HG03565 (cell line): ENCODE data around the gene SPR.

Source experiments
- ATAC-seq: cut with Tn5 transposase; IDR thresholded peaks from one replicate; pipeline ENCODE4 v1.9.1; 2021; ENCODE audit warnings: mild to moderate bottlenecking, moderate library complexity; ENCODE audit not compliant: unreplicated experiment

The SPR gene

DNA sequence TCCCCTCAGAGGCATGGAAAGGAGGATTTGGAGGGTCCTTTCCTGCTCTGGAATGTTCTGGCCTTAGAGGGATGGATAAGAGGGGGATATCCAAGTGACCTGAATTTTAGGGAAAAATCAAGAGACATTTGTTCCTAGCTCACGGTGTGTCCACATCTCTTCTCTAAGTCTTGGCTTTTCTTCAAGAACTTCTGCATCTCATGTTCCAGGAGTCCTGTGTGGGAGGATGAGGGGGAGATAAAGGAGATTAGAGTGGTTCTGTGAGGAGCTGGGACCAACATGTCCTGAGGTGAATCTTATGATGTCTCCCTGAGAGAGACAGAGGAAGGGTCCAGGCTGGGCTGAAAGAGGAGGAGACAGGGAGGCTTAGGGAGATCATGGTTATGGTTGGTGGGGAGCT is 41.8 kb downstream of the SPR start:
- no peak for ATAC-seq

DNA sequence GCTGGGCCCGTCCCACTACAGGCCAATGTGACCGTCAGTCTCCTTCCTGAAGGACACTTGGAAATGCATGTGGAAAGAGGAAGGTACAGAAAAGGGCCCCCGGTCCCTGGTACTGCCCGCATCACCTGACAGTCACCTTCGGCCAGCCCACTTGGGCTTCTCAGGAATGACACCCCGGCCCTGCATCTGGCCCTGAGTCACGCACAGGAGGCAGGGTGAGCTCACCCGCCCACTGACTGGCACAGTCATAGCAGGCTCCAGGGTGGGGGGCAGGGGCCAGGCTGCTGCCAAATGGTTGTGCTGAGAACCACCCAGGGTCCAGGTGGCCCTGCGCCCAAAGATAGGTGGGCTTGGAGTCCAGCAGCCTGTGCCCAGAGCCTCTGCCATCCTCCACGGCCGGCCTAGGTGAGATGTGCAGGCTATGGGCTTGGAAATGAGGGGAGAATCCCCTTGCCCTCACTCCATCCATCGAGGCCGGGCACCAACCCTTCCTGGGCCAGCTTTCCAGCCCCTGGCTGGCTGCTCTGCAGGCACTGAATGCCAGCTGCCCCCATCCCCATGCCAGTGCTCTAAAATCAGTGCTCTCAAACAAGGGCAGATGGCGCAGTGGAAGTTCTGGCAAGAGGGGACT is 44.2 kb downstream of the SPR start:
- no peak for ATAC-seq

DNA sequence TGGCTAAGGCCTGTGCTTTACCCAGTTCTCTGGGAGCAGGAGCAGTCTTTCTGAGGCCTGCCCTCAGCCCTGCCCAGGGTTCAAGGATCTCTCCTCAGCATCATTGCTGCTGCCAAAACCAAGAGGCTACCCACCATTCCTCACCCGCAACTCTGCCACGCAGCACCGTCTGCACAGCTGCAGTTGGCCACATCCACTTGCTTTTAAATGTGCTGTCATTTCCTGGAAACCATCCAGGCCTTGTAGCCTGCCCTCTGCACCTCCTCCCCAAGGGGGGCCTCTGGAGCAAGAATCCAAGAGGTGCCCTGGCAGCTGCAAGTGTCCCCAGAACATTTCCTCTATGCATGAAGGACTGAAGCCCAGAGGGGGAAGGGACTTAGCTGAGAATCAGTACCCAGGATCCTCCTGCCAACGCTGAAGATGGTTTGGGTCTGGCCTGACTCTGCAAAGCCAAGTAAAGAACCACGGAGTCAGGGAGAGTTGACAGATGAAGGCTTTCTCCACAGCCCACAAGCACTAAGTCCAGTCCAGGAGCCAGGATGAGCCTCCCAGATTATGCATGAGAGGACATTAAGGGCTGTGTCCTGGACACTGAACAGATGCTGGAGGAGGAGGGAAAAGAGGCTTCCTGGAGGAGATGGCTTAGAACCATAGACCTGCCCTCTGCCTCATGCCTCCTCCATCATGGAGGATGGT is 45.0 kb downstream of the SPR start:
- ATAC-seq: no peak

DNA sequence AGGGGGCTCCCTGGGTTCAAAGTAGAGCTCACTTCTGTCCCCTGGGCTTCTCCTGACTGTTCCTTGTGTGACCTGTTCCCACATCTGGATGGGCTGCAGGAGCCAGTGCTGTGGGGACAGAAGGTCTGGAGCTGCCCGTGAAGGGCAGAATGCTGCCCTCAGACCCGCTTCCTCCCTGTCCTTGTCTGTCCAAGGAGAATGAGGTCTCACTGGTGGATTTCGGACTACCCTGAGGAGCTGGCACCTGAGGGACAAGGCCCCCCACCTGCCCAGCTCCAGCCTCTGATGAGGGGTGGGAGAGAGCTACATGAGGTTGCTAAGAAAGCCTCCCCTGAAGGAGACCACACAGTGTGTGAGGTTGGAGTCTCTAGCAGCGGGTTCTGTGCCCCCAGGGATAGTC is 45.6 kb downstream of the SPR start:
- ATAC-seq: no peak

GRCh38 chr2:72933207-72933606 is 46.0 kb downstream of the SPR start:
- no peak for ATAC-seq

DNA sequence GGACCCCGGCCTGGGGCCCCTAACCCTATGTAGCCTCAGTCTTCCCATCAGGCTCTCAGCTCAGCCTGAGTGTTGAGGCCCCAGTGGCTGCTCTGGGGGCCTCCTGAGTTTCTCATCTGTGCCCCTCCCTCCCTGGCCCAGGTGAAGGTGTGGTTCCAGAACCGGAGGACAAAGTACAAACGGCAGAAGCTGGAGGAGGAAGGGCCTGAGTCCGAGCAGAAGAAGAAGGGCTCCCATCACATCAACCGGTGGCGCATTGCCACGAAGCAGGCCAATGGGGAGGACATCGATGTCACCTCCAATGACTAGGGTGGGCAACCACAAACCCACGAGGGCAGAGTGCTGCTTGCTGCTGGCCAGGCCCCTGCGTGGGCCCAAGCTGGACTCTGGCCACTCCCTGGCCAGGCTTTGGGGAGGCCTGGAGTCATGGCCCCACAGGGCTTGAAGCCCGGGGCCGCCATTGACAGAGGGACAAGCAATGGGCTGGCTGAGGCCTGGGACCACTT is 46.5 kb downstream of the SPR start:
- no peak for ATAC-seq

DNA sequence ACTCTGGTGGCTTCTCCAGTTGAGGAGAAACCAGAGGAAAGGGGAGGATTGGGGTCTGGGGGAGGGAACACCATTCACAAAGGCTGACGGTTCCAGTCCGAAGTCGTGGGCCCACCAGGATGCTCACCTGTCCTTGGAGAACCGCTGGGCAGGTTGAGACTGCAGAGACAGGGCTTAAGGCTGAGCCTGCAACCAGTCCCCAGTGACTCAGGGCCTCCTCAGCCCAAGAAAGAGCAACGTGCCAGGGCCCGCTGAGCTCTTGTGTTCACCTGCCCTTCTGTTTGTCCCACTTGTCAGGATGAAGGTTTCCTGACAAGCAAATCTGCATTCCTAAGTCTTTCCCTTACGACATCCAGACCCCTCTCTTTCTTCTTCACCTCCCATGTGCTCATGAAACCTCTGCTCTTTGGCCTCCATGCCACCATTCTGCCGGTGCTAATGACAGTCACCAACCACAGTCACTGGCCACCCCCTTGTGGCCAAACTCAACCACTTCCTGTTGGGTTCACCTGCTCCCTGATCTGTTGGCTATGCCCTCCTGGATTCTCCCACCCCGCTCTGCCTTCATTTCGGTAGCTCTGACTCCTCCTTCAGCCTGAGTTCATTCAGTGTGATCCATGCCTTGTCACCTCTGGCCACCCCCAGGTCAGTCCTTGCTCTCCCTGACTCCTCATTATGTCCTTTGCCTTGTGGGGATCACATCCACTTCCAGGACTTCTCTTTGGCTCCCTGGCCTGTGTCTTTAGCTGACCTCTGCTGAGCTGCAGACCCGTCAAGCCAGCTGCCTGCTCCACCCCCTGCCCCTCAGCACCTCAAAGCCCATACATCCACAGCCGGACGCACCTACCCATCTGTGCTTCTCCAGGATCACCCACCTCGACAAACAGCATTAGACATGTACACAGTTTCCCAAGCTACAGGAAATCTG is 47.7 kb downstream of the SPR start:
- ATAC-seq: no peak

DNA sequence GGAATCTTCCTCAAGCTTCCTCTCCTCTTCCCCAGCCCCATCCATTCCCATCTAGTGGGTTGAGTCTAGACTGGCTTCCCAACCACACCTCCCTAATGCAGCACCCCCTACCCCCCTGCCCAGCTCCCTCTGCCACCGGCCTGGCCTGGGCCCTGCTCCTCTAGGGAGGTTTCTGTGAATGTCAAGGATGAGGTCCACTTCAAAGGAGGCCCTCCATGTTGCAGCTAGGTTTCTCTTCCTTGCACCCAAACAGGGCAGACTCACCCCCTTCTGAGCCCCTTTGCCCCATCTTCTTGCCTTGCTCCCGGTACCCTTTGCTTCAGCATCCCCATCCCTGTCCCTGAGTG is 48.4 kb downstream of the SPR start:
- no peak for ATAC-seq

DNA sequence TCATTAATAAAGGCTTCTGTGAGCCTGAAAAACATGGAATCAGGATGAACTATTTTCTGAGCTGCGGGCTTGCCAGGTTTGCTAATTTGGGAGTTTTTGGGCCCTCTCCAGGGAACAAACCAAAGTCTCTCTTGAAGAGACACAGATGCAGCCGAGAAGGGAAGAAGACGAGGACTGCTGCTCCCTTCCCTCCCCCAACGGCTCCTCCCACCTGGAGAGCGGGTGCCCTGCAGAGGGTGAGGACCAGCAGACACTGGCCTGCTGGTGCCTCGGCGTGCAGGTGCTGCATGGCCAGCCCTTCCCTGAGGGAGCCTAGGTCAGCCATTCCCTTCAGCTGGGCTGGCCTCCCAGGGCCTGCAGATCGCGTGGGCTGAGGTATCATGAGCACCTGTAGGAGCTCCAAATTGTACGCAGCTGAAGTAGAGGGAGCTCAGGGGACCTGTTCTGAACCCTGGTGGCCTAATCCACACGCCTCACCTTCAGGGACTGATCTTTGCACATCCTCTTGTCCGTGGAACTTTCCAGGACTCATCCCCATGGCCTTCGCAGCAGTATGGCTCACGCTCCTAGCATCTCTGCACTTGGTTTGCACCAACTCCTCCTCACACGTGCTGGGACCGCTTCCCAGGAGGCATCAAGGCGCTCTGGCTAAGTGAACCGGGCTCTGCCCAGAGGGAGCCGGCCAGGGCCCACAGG is 49.6 kb downstream of the SPR start:
- ATAC-seq: no peak

DNA sequence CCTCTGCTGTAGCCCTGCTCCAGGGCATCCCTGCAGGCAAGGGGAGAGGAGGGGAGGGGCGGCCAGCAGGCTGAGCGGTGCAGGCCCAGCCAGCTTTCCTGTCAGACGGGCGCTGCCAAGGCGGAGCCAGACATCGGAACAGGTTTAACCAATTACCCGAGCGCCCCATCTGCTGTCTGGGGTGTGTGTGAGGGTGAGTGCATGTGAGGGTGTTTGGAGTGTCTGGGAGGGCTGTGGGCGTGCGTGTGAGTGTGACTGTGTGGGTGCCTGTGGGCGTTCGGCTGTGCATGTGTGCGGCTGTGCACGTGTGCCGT is 50.1 kb downstream of the SPR start:
- no peak for ATAC-seq

DNA sequence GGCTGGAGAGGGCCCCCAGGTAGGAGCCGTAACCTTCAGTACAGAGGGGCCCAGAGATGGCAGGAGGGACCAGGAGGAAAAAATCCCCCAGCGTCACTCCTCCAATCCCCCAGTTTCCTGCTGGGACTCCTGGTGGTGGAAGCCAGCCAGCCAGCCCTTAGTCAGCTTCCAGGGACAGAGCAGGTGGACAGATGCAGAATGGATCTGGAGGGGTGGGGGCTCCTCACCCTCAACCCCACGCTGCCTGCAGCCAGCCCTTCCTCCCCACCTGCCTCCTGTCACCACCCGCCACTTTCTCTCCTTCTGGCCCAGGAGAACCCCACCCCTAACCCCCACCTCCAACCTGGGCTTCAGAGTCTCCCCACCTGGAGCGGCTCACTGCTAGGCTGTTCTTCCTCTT is 51.2 kb downstream of the SPR start:
- ATAC-seq: no peak

GRCh38 chr2:72940361-72940760 is 53.2 kb downstream of the SPR start:
- ATAC-seq: no peak

GRCh38 chr2:72940786-72941185 is 53.6 kb downstream of the SPR start:
- no peak for ATAC-seq
